HAP-1 (cell line): ENCODE results near the gene CEMP1.

Experiments used
- DNase-seq, 2 experiments: peaks; one replicate each; pipeline ENCODE4 v3.0.0-alpha.2; 2016 to 2020; ENCODE audit warnings: low spot score in 2 of 2
- H3K27me3 ChIP-seq: fragments of 250-450 bp; sonication (Bioruptor Pico); 2 replicates; pipeline ENCODE4 v1.5.1; 2020; ENCODE audit warnings: low read depth, mild to moderate bottlenecking, moderate library complexity
- H3K36me3 ChIP-seq: fragments of 250-450 bp; sonication (Bioruptor Pico); replicated peaks from 2 replicates; pipeline ENCODE4 v1.5.1; 2020; ENCODE audit warnings: mild to moderate bottlenecking
- H3K4me1 ChIP-seq: fragments of 250-450 bp; sonication (Bioruptor Pico); 2 replicates; pipeline ENCODE4 v1.5.1; 2020; ENCODE audit warnings: mild to moderate bottlenecking
- H3K4me3 ChIP-seq: fragments of 250-450 bp; sonication (Bioruptor Pico); 2 replicates; pipeline ENCODE4 v1.5.1; 2020; ENCODE audit warnings: mild to moderate bottlenecking, moderate library complexity
- H3K9me3 ChIP-seq: fragments of 250-450 bp; sonication (Bioruptor Pico); 2 replicates; pipeline ENCODE4 v1.5.1; 2020; ENCODE audit warnings: mild to moderate bottlenecking, moderate library complexity
- in situ Hi-C: fragments of 300-500 bp; cut with MboI; formaldehyde crosslinking; loops from 3 replicates; pipeline ENCODE4 v1.14.3; 2020; ENCODE audit warnings: low sequenced_read_pairs, inconsistent platforms, mixed read lengths

The CEMP1 gene

DNA sequence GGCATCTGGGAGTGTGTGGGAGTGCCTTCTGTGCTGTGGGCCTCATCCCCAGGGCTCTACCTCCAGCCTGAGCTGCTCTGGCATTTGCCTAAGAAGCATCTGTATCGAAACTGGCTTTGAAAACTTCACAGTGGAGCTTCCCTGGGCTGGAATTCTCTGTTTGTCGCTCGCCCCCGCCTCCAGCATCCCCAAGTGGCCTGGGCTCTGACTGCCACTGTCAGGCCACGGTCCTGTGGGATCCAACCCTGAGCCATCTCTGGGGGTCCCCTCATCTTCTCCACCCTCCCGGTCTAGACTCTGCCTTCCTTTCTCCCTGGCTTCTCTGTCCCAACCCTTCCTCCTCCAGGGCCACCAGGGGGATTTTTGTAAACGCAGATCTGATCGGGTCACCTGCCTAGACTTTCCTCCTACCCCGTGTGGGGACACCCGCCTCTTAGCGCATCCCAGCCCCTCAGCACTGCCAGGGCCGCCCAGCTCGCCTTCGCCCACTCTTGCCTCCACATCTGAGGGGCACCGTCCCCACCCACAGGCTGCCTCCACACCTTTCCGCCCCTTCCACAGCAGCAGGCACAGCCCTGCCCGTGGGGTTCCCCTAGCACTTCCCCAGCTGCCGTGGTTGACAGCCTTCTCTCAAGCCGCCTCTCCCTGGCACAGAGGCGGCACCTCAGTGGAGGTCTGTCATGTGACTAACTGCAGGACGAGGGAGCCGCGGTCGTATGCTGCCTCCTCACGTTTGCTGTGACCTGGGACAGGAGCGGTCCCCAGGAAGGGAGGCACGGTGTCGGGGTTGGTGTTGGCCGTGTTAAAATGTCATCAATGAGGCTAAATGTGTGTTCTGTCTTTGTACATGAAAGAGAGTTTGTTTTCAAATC, 44.3 kb downstream of the CEMP1 start:
- H3K4me3 ChIP-seq: no peak overlapping the region
- H3K9me3 ChIP-seq: no peaks in the 10 kb centered on the region
- in situ Hi-C loops: no loop called here
- no peaks in the 10 kb centered on the region for H3K27me3 ChIP-seq
- DNase-seq: no peak
- H3K4me1 ChIP-seq: no peaks in the 10 kb centered on the region
- H3K36me3 ChIP-seq: no peaks in the 10 kb centered on the region

DNA sequence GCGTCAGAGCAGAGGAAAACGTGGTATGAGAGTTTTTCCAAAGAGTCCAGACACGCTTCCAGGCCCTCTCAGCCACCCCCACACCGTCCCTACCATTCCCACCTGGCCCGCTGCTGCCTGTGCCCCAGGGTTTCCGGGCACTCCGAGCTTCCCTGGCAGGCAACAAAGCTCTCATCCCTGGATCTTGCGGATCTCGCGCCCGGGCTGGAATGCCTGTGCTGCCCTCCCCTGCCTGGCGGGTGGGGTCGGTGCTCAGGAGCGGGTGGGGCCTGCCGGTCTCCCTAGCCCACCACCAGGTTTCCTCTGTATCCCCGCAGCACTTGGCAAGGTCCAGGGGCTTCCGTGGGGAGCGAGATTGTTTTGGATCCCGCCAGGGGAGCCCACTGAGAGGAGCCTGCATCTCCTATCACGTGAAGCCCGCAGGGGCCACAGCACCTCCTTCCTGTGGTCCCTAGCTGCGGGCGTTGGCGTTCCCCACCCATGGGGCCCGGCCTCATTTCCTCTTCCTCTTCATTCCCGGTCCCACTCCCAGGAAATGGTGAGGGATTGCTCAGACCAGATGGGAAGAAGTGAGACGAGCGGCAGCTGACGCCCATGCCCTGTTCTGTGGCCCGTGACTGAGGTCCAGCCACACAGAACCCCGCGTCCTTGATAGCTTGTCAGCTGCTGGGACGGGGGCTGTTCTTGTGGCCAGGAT, 45.2 kb downstream of the CEMP1 start:
- no peak for DNase-seq
- no peaks in the 10 kb centered on the region for H3K4me1 ChIP-seq
- in situ Hi-C loops: no loop called here

DNA sequence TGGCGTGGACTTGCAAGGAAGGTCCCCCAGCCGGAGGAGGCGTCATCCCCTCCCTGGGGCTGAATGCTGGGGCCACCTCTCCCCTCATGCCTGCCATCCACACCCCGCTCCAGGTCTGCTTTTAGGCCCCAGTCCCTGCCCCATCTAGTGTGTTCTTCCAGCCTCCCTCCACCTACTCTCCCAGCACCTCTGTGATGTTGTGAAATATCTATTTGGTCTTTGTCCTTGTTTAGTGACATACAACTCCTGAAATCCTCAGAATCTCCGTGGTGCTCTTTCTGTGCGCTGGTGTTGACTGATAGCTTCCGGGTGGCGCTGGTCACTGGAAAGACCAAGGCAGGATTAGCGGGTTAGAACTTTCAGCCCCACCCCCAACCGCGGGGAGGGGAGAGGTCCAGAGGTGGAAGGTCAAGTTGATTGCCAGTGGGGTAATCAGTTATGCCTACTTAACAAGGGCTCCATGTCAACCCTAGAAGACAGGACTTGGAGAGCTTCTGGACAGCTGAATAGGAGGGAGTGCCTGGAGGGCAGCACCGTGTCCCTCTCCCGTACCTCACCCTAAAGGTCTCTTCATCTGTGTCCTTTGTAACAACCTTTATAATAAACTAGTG, 46.2 kb downstream of the CEMP1 start:
- H3K4me1 ChIP-seq: no peaks in the 10 kb centered on the region
- no peaks in the 10 kb centered on the region for H3K9me3 ChIP-seq
- H3K36me3 ChIP-seq: no peaks in the 10 kb centered on the region
- no peak for DNase-seq
- in situ Hi-C loops: no loop called here
- no peak overlapping the region for H3K4me3 ChIP-seq
- H3K27me3 ChIP-seq: no peaks in the 10 kb centered on the region

More for the DNA sequence above, 45.2 kb downstream of the CEMP1 start:
- H3K4me3 ChIP-seq: no peak overlapping the region
- no peaks in the 10 kb centered on the region for H3K9me3 ChIP-seq
- H3K27me3 ChIP-seq: no peaks in the 10 kb centered on the region
- H3K36me3 ChIP-seq: no peaks in the 10 kb centered on the region

DNA sequence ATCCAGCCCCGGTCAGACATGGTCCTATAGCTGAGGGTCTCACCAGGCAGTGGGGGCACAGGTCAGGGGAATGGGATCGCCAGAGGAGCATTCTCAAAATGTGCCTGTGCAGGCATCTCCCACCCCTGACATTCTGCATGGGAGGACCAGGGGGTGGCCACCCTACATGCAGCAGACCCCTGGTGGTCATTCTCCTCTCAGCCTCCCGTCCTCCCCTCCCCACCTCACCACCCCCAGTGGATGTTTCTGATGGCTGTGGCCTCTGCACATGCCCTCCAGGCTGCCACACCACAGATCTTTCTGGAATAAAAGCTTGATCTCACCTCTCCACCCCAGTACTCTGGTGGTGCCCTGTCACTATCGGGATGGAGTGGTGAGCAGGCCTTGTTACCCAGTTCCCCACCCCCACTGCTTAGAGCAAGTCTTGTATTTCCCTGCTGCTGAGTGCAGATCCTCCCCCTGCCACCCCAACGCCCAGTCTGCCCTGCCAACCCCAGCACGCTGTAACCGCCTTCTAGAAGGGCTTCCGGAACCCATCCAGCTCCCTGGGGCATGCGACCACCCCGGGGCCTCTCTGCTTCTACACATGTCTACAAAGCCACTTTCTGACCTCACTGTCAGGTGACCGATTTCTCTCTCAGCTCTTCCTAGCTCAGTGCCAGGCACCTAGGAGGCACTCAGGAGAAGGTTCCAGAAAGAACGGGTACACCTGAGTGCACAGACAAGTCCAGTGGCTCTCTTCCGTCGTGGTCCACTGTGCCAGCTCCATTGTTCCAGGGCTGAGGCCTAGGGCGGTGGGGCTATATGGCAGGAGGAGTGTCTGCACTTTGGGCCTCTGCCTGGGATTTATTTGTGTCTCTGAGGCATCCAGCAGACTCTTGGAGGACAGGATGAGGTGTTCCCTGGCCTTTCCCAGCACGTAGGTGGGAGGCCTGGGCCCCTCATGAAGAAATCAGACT, 47.0 kb downstream of the CEMP1 start:
- H3K36me3 ChIP-seq: no peaks in the 10 kb centered on the region
- in situ Hi-C loops: no loop called here
- H3K9me3 ChIP-seq: no peaks in the 10 kb centered on the region
- H3K4me1 ChIP-seq: no peaks in the 10 kb centered on the region
- DNase-seq: no peak
- no peak overlapping the region for H3K4me3 ChIP-seq
- no peaks in the 10 kb centered on the region for H3K27me3 ChIP-seq

DNA sequence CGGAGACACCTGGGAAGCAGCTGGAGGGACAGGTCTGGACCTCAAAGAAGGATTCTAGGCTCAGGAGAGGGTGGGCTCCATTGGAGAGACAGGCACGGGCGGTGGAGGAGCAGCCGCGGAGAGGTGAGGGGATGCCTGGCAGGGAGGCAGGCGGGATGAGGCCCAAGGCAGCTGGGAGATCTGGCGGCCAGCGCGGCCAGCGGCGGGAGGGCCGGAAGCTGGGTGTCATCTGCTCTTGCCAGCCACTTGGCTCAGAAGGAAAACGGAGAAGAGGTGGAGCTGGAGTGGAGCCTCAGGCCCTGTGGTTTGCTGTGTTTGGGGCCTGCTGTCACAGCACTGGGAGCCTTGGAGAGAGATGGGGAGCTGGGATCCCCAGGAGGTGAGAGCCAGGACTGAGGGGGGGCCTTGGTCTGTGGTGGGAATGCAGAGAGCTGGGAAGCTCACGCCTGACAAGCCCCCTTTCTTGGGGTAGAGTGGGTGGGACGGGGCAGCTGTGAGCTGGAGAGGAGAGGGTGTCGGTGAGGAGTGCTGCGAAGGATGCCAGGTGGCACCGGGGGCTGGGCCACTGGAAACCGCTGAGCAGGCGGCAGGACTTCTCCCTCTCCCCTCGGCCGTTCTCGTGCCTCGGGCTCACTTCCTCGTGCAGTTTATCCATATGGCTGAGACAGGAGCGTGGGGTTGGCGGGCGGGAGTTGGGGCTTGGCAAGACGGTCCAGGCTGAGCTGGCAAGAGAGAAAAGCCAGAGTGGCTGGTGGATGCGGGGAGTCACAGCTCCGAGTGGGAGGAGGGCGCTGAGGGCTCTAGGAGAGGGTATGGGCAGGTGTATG, 48.3 kb downstream of the CEMP1 start:
- Histone ChIP-seq H3K4me1 (no peaks in the 10 kb centered on the region), H3K4me3 (no peak overlapping the region), H3K27me3 (no peaks in the 10 kb centered on the region), H3K9me3 (no peaks in the 10 kb centered on the region), H3K36me3 (no peaks in the 10 kb centered on the region)
- DNase-seq: no peak
- in situ Hi-C loops: no loop called here

DNA sequence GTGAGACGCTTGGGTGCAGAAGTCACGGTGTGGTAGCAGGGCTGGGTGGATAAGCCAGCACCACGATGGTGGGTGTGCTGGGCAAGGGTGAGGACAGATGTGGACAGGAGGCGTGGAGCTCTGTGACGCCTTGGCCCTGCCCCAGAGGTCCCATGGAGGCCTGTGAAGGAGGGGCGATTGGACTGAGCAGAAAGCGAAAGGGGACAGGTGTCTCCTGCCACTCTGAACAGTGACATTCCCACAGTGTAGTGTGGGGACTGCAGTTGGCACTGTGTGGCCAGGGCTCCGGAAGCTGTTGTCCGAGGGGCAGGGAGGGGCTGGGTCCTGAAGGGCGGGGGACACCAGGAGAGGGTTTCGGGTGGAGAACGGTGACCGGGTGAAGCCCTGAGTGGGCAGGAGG, 49.0 kb downstream of the CEMP1 start:
- Histone ChIP-seq H3K4me3 (no peak overlapping the region), H3K27me3 (no peaks in the 10 kb centered on the region), H3K9me3 (no peaks in the 10 kb centered on the region), H3K36me3 (no peaks in the 10 kb centered on the region), H3K4me1 (no peaks in the 10 kb centered on the region)
- in situ Hi-C loops: no loop called here
- no peak for DNase-seq

DNA sequence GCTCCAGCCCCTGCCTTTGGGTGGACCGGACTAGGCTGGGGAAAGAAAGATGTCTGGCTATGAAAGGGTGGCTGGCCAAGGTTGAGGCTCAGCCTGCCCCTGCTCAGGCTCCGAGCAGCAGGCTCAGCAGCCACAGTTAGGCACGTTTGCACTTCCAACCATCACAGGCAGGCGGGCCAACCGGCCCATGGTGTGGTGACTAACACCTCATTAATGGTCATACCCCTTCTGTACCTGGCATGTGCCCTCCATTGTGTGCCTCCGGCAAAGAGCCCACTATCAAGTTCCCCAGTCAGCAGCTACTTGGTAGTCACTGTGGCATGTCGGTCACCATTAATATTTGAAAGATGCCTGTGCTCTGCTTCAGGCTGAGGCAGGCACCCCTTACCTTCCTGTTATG, 49.5 kb downstream of the CEMP1 start:
- H3K4me1 ChIP-seq: no peaks in the 10 kb centered on the region
- no peaks in the 10 kb centered on the region for H3K9me3 ChIP-seq
- H3K27me3 ChIP-seq: no peaks in the 10 kb centered on the region
- no peaks in the 10 kb centered on the region for H3K36me3 ChIP-seq
- no peak for DNase-seq
- in situ Hi-C loops: no loop called here
- no peak overlapping the region for H3K4me3 ChIP-seq

DNA sequence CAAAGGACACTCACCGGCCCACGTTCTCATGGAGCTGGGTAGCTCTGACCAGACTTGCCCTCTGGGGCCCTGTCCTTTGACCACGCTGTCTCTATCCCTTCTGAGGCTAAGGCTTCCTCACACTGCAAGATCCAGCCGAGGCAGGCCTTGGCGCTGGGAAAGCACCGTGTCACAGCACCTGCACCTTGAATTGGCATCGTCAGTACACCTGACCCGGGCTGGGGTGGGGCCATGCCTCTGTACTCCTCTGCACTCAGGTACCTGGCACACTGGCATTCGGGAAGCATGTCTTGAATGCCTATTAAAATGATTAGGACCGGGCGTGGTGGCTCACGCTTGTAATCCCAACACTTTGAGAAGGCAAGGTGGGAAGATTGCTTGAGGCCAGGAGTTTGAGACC, 50.3 kb downstream of the CEMP1 start:
- in situ Hi-C loops: no loop called here
- H3K4me1 ChIP-seq: peaks cover 3% of the 10 kb centered on the region; the same call in 1 of the 2 replicates
- no peak overlapping the region for H3K4me3 ChIP-seq
- no peak for DNase-seq
- H3K9me3 ChIP-seq: no peaks in the 10 kb centered on the region
- no peaks in the 10 kb centered on the region for H3K36me3 ChIP-seq
- H3K27me3 ChIP-seq: no peaks in the 10 kb centered on the region
